PC-3 (cell line): ENCODE data around the gene TEKT3. TPM values are rescaled to one million over a fixed set of nuclear protein-coding genes. Genes with fewer than 3 reads are reported as not detected.

Experiments
- ATAC-seq: fragments of 200-7000 bp; cut with Tn5 transposase; 2 replicates; pipeline ENCODE4 v1.9.1; 2020; ENCODE audit warnings: mild to moderate bottlenecking, moderate library complexity
- BruUV-seq: library from RNA; stranded (reverse); fragments of 400-500 nt; replicated peaks from 2 replicates; lab custom pipeline; 2021; lab: Mats Ljungman, UMichigan
- CTCF ChIA-PET: fragments of 300-600 bp; sonication (Branson Sonifier 250); formaldehyde crosslinking; loops from one replicate; lab custom pipeline; 2022; ENCODE audit warnings: antibody characterized with exemption; lab: Charles Lee
- POLR2A ChIA-PET: fragments of 300-600 bp; sonication (Branson Sonifier 250); formaldehyde crosslinking; loops from one replicate; lab custom pipeline; 2022; ENCODE audit warnings: antibody characterized with exemption; ENCODE audit not compliant: unreplicated experiment; lab: Charles Lee
- DNase-seq: peaks from one replicate; pipeline ENCODE4 v3.0.0-alpha.2; 2015
- H2AFZ ChIP-seq: fragments of 300-600 bp; sonication (generic); 2 replicates; pipeline ENCODE4 v1.6.0; 2016; ENCODE audit warnings: antibody characterized with exemption, low read length
- H3F3A ChIP-seq: fragments of 300-600 bp; sonication (generic); one replicate; pipeline ENCODE4 v1.6.0; 2017; ENCODE audit warnings: antibody characterized with exemption, low read length, control low read depth, mild to moderate bottlenecking; ENCODE audit not compliant: unreplicated experiment
- H3K27ac ChIP-seq: fragments of 300-600 bp; sonication (generic); 2 replicates; pipeline ENCODE4 v1.5.1; 2016; ENCODE audit warnings: mild to moderate bottlenecking, low read length
- H3K27me3 ChIP-seq: fragments of 300-600 bp; sonication (generic); 2 replicates; pipeline ENCODE4 v1.6.1; 2016; ENCODE audit warnings: low read length, mixed read lengths
- H3K36me3 ChIP-seq: fragments of 300-600 bp; sonication (generic); 2 replicates; pipeline ENCODE4 v1.6.1; 2016; ENCODE audit warnings: low read depth, mixed run types, low read length, mixed read lengths
- H3K4me1 ChIP-seq: fragments of 300-600 bp; sonication (generic); 2 replicates; pipeline ENCODE4 v1.5.1; 2016; ENCODE audit warnings: low read length; ENCODE audit not compliant: insufficient read depth
- H3K4me2 ChIP-seq: fragments of 300-600 bp; sonication (generic); 2 replicates; pipeline ENCODE4 v1.6.0; 2016; ENCODE audit warnings: low read length
- H3K4me3 ChIP-seq: fragments of 300-600 bp; sonication (generic); 2 replicates; pipeline ENCODE4 v1.5.1; 2016; ENCODE audit warnings: mild to moderate bottlenecking, low read length, mixed read lengths
- H3K79me2 ChIP-seq: fragments of 300-600 bp; sonication (generic); 2 replicates; pipeline ENCODE4 v1.6.1; 2017; ENCODE audit warnings: low read length, mixed read lengths
- H3K9ac ChIP-seq: fragments of 300-600 bp; sonication (generic); 2 replicates; pipeline ENCODE4 v1.6.0; 2016; ENCODE audit warnings: mild to moderate bottlenecking, low read length
- H3K9me2 ChIP-seq: fragments of 300-600 bp; sonication (generic); replicated peaks from 2 replicates; pipeline ENCODE4 v1.6.1; 2016; ENCODE audit warnings: mixed run types, low read length, mixed read lengths
- H3K9me3 ChIP-seq: fragments of 300-600 bp; sonication (generic); 2 replicates; pipeline ENCODE4 v1.6.1; 2016; ENCODE audit warnings: low read length, mixed read lengths
- H4K20me1 ChIP-seq: fragments of 300-600 bp; sonication (generic); 2 replicates; pipeline ENCODE4 v1.6.1; 2016; ENCODE audit warnings: low read length, mixed read lengths
- CTCF ChIP-seq: fragments of 300-600 bp; sonication (generic); conservative IDR thresholded peaks from 2 replicates; pipeline ENCODE4 v1.5.1; 2017; ENCODE audit warnings: antibody characterized with exemption, low read depth, mild to moderate bottlenecking, low read length
- EZH2 ChIP-seq: fragments of 300-600 bp; sonication (generic); IDR thresholded peaks from one replicate; pipeline ENCODE4 v1.6.1; 2017; ENCODE audit warnings: antibody characterized with exemption, mild to moderate bottlenecking, low read length; ENCODE audit not compliant: unreplicated experiment
- EZH2phosphoT487 ChIP-seq: fragments of 300-600 bp; sonication (generic); IDR thresholded peaks from 2 replicates; pipeline ENCODE4 v1.6.1; 2018; ENCODE audit warnings: mild to moderate bottlenecking, antibody characterized with exemption, low read length, borderline replicate concordance
- intact Hi-C: fragments of 100-400 bp; cut with micrococcal nuclease; formaldehyde crosslinking; loops from 2 replicates; pipeline ENCODE4 v1.9.0; 2023
- total RNA-seq: library from RNA; depleted of rRNA; stranded (reverse); fragments of >200 nt; gene quantifications from 2 replicates; pipeline ENCODE4 v1.2.3, GENCODE V29; 2014

Gene TEKT3
- total RNA-seq, 1 experiment from 2014 or later, result not detected

- H3K4me3 ChIP-seq, result no peak overlapping the region
- ChIA-PET CTCF (no interaction called here), POLR2A (no interaction called here)
- no peaks in the 10 kb centered on the region for H3F3A ChIP-seq
- ATAC-seq (no peak), DNase-seq (no peak)
- intact Hi-C loops, result no loop called here
- TF ChIP-seq EZH2phosphoT487 (no peak), CTCF (no peak), EZH2 (no peak)
- H3K36me3 ChIP-seq, result no peaks in the 10 kb centered on the region
- no peaks in the 10 kb centered on the region for H3K9me3 ChIP-seq
- no TSS peak for BruUV-seq
- H4K20me1 ChIP-seq, result no peaks in the 10 kb centered on the region
- H3K27me3 ChIP-seq, result no peaks in the 10 kb centered on the region
- no peaks in the 10 kb centered on the region for H3K9me2 ChIP-seq
- H3K9ac ChIP-seq, result no peak overlapping the region
- H3K4me2 ChIP-seq, result no peak overlapping the region
- no peak overlapping the region for H2AFZ ChIP-seq
- H3K79me2 ChIP-seq, result no peaks in the 10 kb centered on the region
- no peak overlapping the region for H3K27ac ChIP-seq
- peaks cover 51% of the 10 kb centered on the region for H3K4me1 ChIP-seq
Observed at GRCh38 chr17:15380446-15380845, 39.0 kb upstream of the TEKT3 start.

DNA sequence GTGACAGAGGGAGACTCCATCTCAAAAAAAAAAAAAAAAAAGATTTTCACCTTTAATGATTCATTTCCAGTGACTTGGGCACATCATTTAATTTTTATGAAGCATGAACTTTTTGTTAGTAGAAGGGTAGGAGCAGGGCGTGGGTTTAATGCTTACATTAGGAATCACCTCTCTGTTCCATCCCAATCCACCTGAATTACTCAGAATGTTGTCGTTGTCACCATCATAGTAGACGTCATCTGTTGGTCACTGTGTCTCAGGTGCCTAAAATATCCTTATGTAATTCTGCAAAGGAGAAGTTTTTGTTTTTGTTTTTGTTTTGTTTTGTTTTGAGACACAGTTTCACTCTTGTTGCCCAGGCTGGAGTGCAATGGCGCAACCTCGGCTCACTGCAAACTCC is 38.3 kb upstream of the TEKT3 start:
- no peak for TF ChIP-seq EZH2phosphoT487
- TF ChIP-seq CTCF, result no peak
- TF ChIP-seq EZH2, result no peak
- BruUV-seq, result no TSS peak

GRCh38 chr17:15378243-15378642 is 36.8 kb upstream of the TEKT3 start:
- DNase-seq (no peak), ATAC-seq (no peak)
- Histone ChIP-seq H3K4me3 (peak overlapping the region; percentile 47; the same call in 1 of the 2 replicates), H2AFZ (peak overlapping the region; percentile 10; the same call in 1 of the 2 replicates), H3K9me3 (no peaks in the 10 kb centered on the region), H3K27ac (peak overlapping the region; percentile 93), H3K4me2 (peak overlapping the region; percentile 77), H3K27me3 (no peaks in the 10 kb centered on the region), H3K79me2 (no peaks in the 10 kb centered on the region), H3F3A (no peaks in the 10 kb centered on the region), H3K36me3 (no peaks in the 10 kb centered on the region), H3K4me1 (peaks cover 41% of the 10 kb centered on the region), H4K20me1 (no peaks in the 10 kb centered on the region), H3K9me2 (no peaks in the 10 kb centered on the region), H3K9ac (peak overlapping the region; percentile 76)
- CTCF ChIA-PET, result no interaction called here
- intact Hi-C loops, result loop anchor here (2.0 to 5.0 kb wide), 2 partner anchors 15 to 124 kb away; no protein-coding TSS in a partner anchor
- no TSS peak for BruUV-seq
- TF ChIP-seq CTCF (no peak), EZH2 (no peak), EZH2phosphoT487 (no peak)
- POLR2A ChIA-PET, result interaction anchor here (1.0 kb wide), 1 partner anchor 115 kb away, joined by 4 read pairs; no protein-coding TSS in a partner anchor

More for the DNA sequence above, 38.3 kb upstream of the TEKT3 start:
- H3K36me3 ChIP-seq, result no peaks in the 10 kb centered on the region
- H2AFZ ChIP-seq, result no peak overlapping the region
- H3K4me3 ChIP-seq, result no peak overlapping the region
- no peak overlapping the region for H3K4me2 ChIP-seq
- H4K20me1 ChIP-seq, result no peaks in the 10 kb centered on the region
- H3F3A ChIP-seq, result no peaks in the 10 kb centered on the region
- H3K9ac ChIP-seq, result no peak overlapping the region
- POLR2A ChIA-PET, result no interaction called here
- no peaks in the 10 kb centered on the region for H3K27me3 ChIP-seq
- CTCF ChIA-PET, result no interaction called here
- DNase-seq, result peak; percentile 45
- ATAC-seq, result no peak; the same call in 1 of the 2 replicates
- H3K9me3 ChIP-seq, result no peaks in the 10 kb centered on the region
- H3K27ac ChIP-seq, result 0 out of 2 replicates have a peak overlapping the region, but pooled peaks have one; percentile 6
- H3K79me2 ChIP-seq, result no peaks in the 10 kb centered on the region
- no peaks in the 10 kb centered on the region for H3K9me2 ChIP-seq
- intact Hi-C loops, result loop anchor here (2.0 to 5.0 kb wide), 2 partner anchors 13 to 123 kb away; no protein-coding TSS in a partner anchor
- peaks cover 44% of the 10 kb centered on the region for H3K4me1 ChIP-seq
